Measurements from ENCODE around the gene SLX9.

SLX9 gene

GRCh38 chr21:44992608-44993031, 52.8 kb downstream of the SLX9 start:
- no peak for DNase-seq

GRCh38 chr21:44993321-44994046, 53.7 kb downstream of the SLX9 start:
- DNase-seq: no peak

GRCh38 chr21:44994047-44994694, 54.3 kb downstream of the SLX9 start:
- no peak for DNase-seq

GRCh38 chr21:44994695-44995342, 55.0 kb downstream of the SLX9 start:
- DNase-seq: no peak

- DNase-seq: no peak
Measured at GRCh38 chr21:44995343-44995941, 55.6 kb downstream of the SLX9 start.

- no peak for DNase-seq
Measured at GRCh38 chr21:44996096-44996495, 56.3 kb downstream of the SLX9 start.

- DNase-seq: no peak
Measured at GRCh38 chr21:44996501-44996921, 56.7 kb downstream of the SLX9 start.

- DNase-seq: no peak
Measured at GRCh38 chr21:44996983-44997936, 57.4 kb downstream of the SLX9 start.

GRCh38 chr21:44998086-44998620, 58.3 kb downstream of the SLX9 start:
- DNase-seq: no peak

- no peak for DNase-seq
Measured at GRCh38 chr21:44998621-44999427, 59.0 kb downstream of the SLX9 start.

- no peak for DNase-seq
Measured at GRCh38 chr21:44999428-44999971, 59.7 kb downstream of the SLX9 start.

GRCh38 chr21:44999972-45000636, 60.3 kb downstream of the SLX9 start:
- no peak for DNase-seq

GRCh38 chr21:45000637-45001133, 60.9 kb downstream of the SLX9 start:
- DNase-seq: no peak

- DNase-seq: no peak
Measured at GRCh38 chr21:45001134-45002095, 61.6 kb downstream of the SLX9 start.

GRCh38 chr21:45002381-45003204, 62.8 kb downstream of the SLX9 start:
- DNase-seq: no peak

- DNase-seq: no peak
Measured at GRCh38 chr21:45003331-45004058, 63.7 kb downstream of the SLX9 start.

- DNase-seq: no peak
Measured at GRCh38 chr21:45004059-45004422, 64.2 kb downstream of the SLX9 start.
